MM.1S (cell line): ENCODE measurements around the gene LAMB3.

Experiments
- CTCF ChIP-seq: fragments of 300-600 bp; sonication (generic); IDR thresholded peaks from 2 replicates; pipeline ENCODE4 v1.5.1; 2016; ENCODE audit warnings: antibody characterized with exemption, low read length, mixed read lengths
- EZH2 ChIP-seq: fragments of 300-600 bp; sonication (generic); optimal IDR thresholded peaks from 2 replicates; pipeline ENCODE3; 2017; ENCODE audit warnings: low read depth, mild to moderate bottlenecking, antibody characterized with exemption, low read length, mixed read lengths
- EZH2phosphoT487 ChIP-seq: fragments of 300-600 bp; sonication (generic); IDR thresholded peaks from 2 replicates; pipeline ENCODE4 v1.6.1; 2018; ENCODE audit warnings: antibody characterized with exemption, low read length

GRCh38 chr1:209567698-209568175, 84.5 kb downstream of the LAMB3 start:
- TF ChIP-seq CTCF (no peak), EZH2 (no peak), EZH2phosphoT487 (no peak)
